GM21367 (cell line): ENCODE measurements around the gene GPRIN3.
A peak's percentile ranks its signal among the peaks of the same experiment; 100 is the strongest.
"Not testable (repeated sequence)": the region's sequence is repeated elsewhere in the genome, so short reads cannot be mapped to it uniquely, and the experiment has no call there.

Experiments used
- ATAC-seq: cut with Tn5 transposase; IDR thresholded peaks from one replicate; pipeline ENCODE4 v1.9.1; 2021; ENCODE audit not compliant: unreplicated experiment

GPRIN3 gene

GRCh38 chr4:89314291-89314690, 6.7 kb upstream of the GPRIN3 start:
- ATAC-seq, result no peak

GRCh38 chr4:89312066-89312465, 4.5 kb upstream of the GPRIN3 start:
- ATAC-seq, result no peak

GRCh38 chr4:89311433-89311832, 3.8 kb upstream of the GPRIN3 start:
- no peak for ATAC-seq

- not testable (repeated sequence) for ATAC-seq
These were observed 1.6 kb upstream of the GPRIN3 start for GRCh38 chr4:89309154-89309553.

- no peak for ATAC-seq
These were observed 531 bp upstream of the GPRIN3 start for GRCh38 chr4:89308161-89308500.

- no peak for ATAC-seq
These were observed 488 bp downstream of the GPRIN3 start for GRCh38 chr4:89307178-89307445.

GRCh38 chr4:89306486-89307177, 968 bp downstream of the GPRIN3 start:
- no peak for ATAC-seq

GRCh38 chr4:89305712-89306437, 1.7 kb downstream of the GPRIN3 start:
- ATAC-seq, result no peak

- no peak for ATAC-seq
These were observed 2.6 kb downstream of the GPRIN3 start for GRCh38 chr4:89305028-89305427.

GRCh38 chr4:89303814-89304388, 3.7 kb downstream of the GPRIN3 start:
- ATAC-seq, result no peak

GRCh38 chr4:89303177-89303576, 4.4 kb downstream of the GPRIN3 start:
- ATAC-seq, result no peak

GRCh38 chr4:89301902-89302301, 5.7 kb downstream of the GPRIN3 start:
- ATAC-seq, result no peak

GRCh38 chr4:89301003-89301402, 6.6 kb downstream of the GPRIN3 start:
- no peak for ATAC-seq

GRCh38 chr4:89300499-89300898, 7.1 kb downstream of the GPRIN3 start:
- ATAC-seq, result no peak

- no peak for ATAC-seq
These were observed 7.5 kb downstream of the GPRIN3 start for GRCh38 chr4:89300060-89300459.

GRCh38 chr4:89299153-89299791, 8.3 kb downstream of the GPRIN3 start:
- ATAC-seq, result no peak

GRCh38 chr4:89298788-89299152, 8.8 kb downstream of the GPRIN3 start:
- no peak for ATAC-seq

GRCh38 chr4:89298155-89298554, 9.4 kb downstream of the GPRIN3 start:
- ATAC-seq, result peak; percentile 34

GRCh38 chr4:89296896-89297295, 10.7 kb downstream of the GPRIN3 start:
- ATAC-seq, result no peak

- ATAC-seq, result no peak
These were observed 11.2 kb downstream of the GPRIN3 start for GRCh38 chr4:89296399-89296798.

GRCh38 chr4:89295415-89295927, 12.1 kb downstream of the GPRIN3 start:
- ATAC-seq, result no peak
